ENCODE results near the gene TARS3.

DNA sequence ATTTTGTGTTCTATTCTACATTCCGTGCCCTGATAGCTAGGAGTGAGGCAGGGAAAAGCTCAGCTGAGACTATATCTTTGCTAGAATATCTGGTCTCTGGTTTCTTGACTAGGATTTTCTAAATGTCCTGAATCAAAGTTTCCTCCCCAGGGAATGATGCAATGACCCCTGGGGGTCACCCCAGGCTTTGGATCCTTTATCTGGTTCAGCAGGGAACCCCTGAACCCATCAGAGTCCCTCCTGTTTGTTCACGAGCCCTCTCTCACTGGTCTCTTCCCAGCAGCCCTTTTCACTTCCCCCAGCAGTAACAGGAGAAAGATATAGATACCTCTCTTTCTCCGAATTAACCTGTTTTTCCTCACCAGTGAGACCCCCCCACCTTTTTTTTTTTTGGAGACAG is 86.4 kb downstream of the TARS3 start:
- TF ChIP-seq, protein P1, sequence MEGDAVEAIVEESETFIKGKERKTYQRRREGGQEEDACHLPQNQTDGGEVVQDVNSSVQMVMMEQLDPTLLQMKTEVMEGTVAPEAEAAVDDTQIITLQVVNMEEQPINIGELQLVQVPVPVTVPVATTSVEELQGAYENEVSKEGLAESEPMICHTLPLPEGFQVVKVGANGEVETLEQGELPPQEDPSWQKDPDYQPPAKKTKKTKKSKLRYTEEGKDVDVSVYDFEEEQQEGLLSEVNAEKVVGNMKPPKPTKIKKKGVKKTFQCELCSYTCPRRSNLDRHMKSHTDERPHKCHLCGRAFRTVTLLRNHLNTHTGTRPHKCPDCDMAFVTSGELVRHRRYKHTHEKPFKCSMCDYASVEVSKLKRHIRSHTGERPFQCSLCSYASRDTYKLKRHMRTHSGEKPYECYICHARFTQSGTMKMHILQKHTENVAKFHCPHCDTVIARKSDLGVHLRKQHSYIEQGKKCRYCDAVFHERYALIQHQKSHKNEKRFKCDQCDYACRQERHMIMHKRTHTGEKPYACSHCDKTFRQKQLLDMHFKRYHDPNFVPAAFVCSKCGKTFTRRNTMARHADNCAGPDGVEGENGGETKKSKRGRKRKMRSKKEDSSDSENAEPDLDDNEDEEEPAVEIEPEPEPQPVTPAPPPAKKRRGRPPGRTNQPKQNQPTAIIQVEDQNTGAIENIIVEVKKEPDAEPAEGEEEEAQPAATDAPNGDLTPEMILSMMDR (IDR thresholded peaks at IDR 0.05; ENCODE audit: insufficient read depth, low read length): no peak
- TF ChIP-seq POLR2AphosphoS5 (IDR thresholded peaks at IDR 0.05; ENCODE audit: low read depth) (no peak), GABPA (IDR thresholded peaks at IDR 0.05; ENCODE audit: low read depth) (no peak)
- TF ChIP-seq, protein P2, sequence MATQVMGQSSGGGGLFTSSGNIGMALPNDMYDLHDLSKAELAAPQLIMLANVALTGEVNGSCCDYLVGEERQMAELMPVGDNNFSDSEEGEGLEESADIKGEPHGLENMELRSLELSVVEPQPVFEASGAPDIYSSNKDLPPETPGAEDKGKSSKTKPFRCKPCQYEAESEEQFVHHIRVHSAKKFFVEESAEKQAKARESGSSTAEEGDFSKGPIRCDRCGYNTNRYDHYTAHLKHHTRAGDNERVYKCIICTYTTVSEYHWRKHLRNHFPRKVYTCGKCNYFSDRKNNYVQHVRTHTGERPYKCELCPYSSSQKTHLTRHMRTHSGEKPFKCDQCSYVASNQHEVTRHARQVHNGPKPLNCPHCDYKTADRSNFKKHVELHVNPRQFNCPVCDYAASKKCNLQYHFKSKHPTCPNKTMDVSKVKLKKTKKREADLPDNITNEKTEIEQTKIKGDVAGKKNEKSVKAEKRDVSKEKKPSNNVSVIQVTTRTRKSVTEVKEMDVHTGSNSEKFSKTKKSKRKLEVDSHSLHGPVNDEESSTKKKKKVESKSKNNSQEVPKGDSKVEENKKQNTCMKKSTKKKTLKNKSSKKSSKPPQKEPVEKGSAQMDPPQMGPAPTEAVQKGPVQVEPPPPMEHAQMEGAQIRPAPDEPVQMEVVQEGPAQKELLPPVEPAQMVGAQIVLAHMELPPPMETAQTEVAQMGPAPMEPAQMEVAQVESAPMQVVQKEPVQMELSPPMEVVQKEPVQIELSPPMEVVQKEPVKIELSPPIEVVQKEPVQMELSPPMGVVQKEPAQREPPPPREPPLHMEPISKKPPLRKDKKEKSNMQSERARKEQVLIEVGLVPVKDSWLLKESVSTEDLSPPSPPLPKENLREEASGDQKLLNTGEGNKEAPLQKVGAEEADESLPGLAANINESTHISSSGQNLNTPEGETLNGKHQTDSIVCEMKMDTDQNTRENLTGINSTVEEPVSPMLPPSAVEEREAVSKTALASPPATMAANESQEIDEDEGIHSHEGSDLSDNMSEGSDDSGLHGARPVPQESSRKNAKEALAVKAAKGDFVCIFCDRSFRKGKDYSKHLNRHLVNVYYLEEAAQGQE (IDR thresholded peaks at IDR 0.05; ENCODE audit: insufficient replicate concordance, low read depth): no peak

All from HL-60 (cell line).